HK-2 (cell line): ENCODE measurements around the gene PGR.
"Not testable (repeated sequence)": the region's sequence is repeated elsewhere in the genome, so short reads cannot be mapped to it uniquely, and the experiment has no call there.

ENCODE experiments used
- DNase-seq: peaks from one replicate; pipeline ENCODE4 v3.0.0-alpha.2; 2018; ENCODE audit not compliant: unreplicated experiment

PGR gene

GRCh38 chr11:101082813-101083212 is 46.8 kb downstream of the PGR start:
- DNase-seq: no peak

- no peak for DNase-seq
These were observed 65.9 kb downstream of the PGR start for GRCh38 chr11:101063706-101064105.

- DNase-seq: no peak
These were observed 68.0 kb downstream of the PGR start for GRCh38 chr11:101061606-101062005.

- DNase-seq: no peak
These were observed 70.3 kb downstream of the PGR start for GRCh38 chr11:101059331-101059730.

GRCh38 chr11:101053492-101053891 is 76.1 kb downstream of the PGR start:
- no peak for DNase-seq

- no peak for DNase-seq
These were observed 77.9 kb downstream of the PGR start for GRCh38 chr11:101051677-101052076.

GRCh38 chr11:101049813-101050212 is 79.8 kb downstream of the PGR start:
- DNase-seq: no peak

GRCh38 chr11:101049123-101049522 is 80.5 kb downstream of the PGR start:
- DNase-seq: no peak

GRCh38 chr11:101048479-101048878 is 81.1 kb downstream of the PGR start:
- no peak for DNase-seq

GRCh38 chr11:101046947-101047346 is 82.7 kb downstream of the PGR start:
- DNase-seq: no peak

- DNase-seq: no peak
These were observed 84.2 kb downstream of the PGR start for GRCh38 chr11:101045415-101045814.

GRCh38 chr11:101043940-101044339 is 85.7 kb downstream of the PGR start:
- DNase-seq: no peak

- DNase-seq: no peak
These were observed 93.7 kb downstream of the PGR start for GRCh38 chr11:101035872-101036271.

- DNase-seq: no peak
These were observed 95.5 kb downstream of the PGR start for GRCh38 chr11:101034076-101034475.

GRCh38 chr11:101032991-101033390 is 96.6 kb downstream of the PGR start:
- DNase-seq: no peak

GRCh38 chr11:101031713-101032112 is 97.9 kb downstream of the PGR start:
- DNase-seq: no peak

- DNase-seq: no peak
These were observed 98.9 kb downstream of the PGR start for GRCh38 chr11:101030692-101031091.

- no peak for DNase-seq
These were observed 99.6 kb downstream of the PGR start for GRCh38 chr11:101030015-101030414.

GRCh38 chr11:101028644-101029043 is 101.0 kb downstream of the PGR start:
- DNase-seq: no peak

- no peak for DNase-seq
These were observed 107.4 kb downstream of the PGR start for GRCh38 chr11:101022256-101022655.

GRCh38 chr11:101019870-101020269 is 109.7 kb downstream of the PGR start:
- DNase-seq: no peak

- no peak for DNase-seq
These were observed 114.9 kb downstream of the PGR start for GRCh38 chr11:101014600-101015285.

- DNase-seq: not testable (repeated sequence)
These were observed 115.9 kb downstream of the PGR start for GRCh38 chr11:101013702-101014101.

GRCh38 chr11:101011881-101012280 is 117.7 kb downstream of the PGR start:
- no peak for DNase-seq
